ENCODE data around the gene SH3RF2.
"Not testable (repeated sequence)": the region's sequence is repeated elsewhere in the genome, so short reads cannot be mapped to it uniquely, and the experiment has no call there.

SH3RF2 gene

GRCh38 chr5:146108870-146109269, 172.5 kb downstream of the SH3RF2 start:
- ATAC-seq; H3K4me1 Mint-ChIP-seq; H3K4me3 Mint-ChIP-seq; H3K27ac Mint-ChIP-seq; DNase-seq (ENCODE audit: low spot score in 2 of 2); H3K9me3 Mint-ChIP-seq: not testable (repeated sequence)
- peaks cover 26% of the 10 kb centered on the region for H3K36me3 Mint-ChIP-seq

DNA sequence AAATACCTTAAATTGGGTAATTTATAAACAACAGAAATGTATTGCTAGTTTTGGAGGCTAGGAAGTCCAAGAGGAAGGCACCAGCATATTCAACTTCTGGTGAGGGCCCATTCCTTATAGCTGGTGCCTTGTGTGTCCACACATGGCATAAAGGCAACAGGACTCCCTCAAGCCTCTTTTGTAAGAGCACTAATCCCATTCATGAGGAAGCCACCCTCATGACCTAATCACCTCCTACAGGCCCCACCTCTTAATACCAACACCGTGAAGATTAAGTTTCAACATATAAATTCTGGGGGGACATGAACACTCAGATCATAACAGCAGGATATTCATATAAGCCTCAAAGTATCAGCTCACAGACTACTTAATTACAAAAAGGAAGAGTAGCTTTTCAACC, 173.0 kb downstream of the SH3RF2 start:
- H3K4me3 Mint-ChIP-seq = no peak overlapping the region
- peaks cover 31% of the 10 kb centered on the region for H3K36me3 Mint-ChIP-seq
- H3K27ac Mint-ChIP-seq = no peak overlapping the region
- H3K4me1 Mint-ChIP-seq = no peaks in the 10 kb centered on the region
- ATAC-seq (no peak), DNase-seq (ENCODE audit: low spot score in 2 of 2) (no peak)
- H3K9me3 Mint-ChIP-seq = no peaks in the 10 kb centered on the region

GRCh38 chr5:146111409-146111808, 175.0 kb downstream of the SH3RF2 start:
- H3K9me3 Mint-ChIP-seq = no peaks in the 10 kb centered on the region
- ATAC-seq (no peak), DNase-seq (ENCODE audit: low spot score in 2 of 2) (no peak)
- H3K36me3 Mint-ChIP-seq = peaks cover 51% of the 10 kb centered on the region
- no peaks in the 10 kb centered on the region for H3K4me1 Mint-ChIP-seq
- no peak overlapping the region for H3K4me3 Mint-ChIP-seq
- no peak overlapping the region for H3K27ac Mint-ChIP-seq

DNA sequence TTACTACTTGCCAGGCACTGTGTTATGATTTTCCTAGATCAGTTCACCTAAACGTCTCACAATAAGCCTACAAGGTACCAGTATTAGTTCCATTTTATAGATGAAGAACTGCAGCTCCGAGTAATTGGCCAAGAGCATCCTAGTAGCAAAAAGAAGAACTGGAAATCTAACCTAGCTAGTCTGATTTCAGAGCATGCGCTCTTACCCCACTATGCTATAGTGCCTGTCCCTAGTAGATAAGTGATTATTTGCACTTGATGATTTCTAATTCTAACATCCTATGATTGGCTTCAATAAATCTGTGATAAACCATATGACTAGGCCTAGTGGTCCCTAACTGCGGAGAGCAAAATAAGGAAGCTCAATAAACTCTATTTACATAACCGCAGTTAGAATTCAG, 176.1 kb downstream of the SH3RF2 start:
- Mint-ChIP-seq H3K36me3 (peaks cover 57% of the 10 kb centered on the region), H3K9me3 (no peaks in the 10 kb centered on the region), H3K4me1 (no peaks in the 10 kb centered on the region), H3K4me3 (no peak overlapping the region), H3K27ac (no peak overlapping the region)
- DNase-seq (ENCODE audit: low spot score in 2 of 2) = no peak
- no peak for ATAC-seq

Data from stimulated activated effector memory CD8-positive, alpha-beta T cell treated with anti-CD3 and anti-CD28 coated beads, Interleukin-12 subunit alpha, Interleukin-12 subunit beta, amount 100 ng/mL, for 72 hours (primary cell).